22Rv1 (cell line): ENCODE data around the gene SCUBE3.

Experiments used
- CTCF ChIP-seq: fragments of 450-650 bp; IDR thresholded peaks from 2 replicates; pipeline ENCODE4 v1.5.1; 2017; ENCODE audit warnings: mild to moderate bottlenecking
- ZFX ChIP-seq: fragments of 450-650 bp; IDR thresholded peaks from 2 replicates; pipeline ENCODE4 v1.6.1; 2017; ENCODE audit warnings: antibody characterized with exemption, borderline replicate concordance

GRCh38 chr6:35177596-35177995, 36.2 kb upstream of the SCUBE3 start:
- no peak for TF ChIP-seq CTCF
- TF ChIP-seq ZFX = no peak
